Sigmoid colon (tissue), 7 donors: ENCODE measurements around the gene TMEM201. TPM values are rescaled to one million over a fixed set of nuclear protein-coding genes. Genes with fewer than 3 reads are reported as not detected.

ENCODE experiments used
- DNase-seq: peaks from one replicate; pipeline ENCODE4 v3.0.0-alpha.2; 2019
- H3K27ac ChIP-seq, 4 donors: fragments of 200-600 bp; sonication (generic); one replicate each; pipeline ENCODE4 v1.5.1; 2016 to 2019; ENCODE audit warnings: mild to moderate bottlenecking in 1 of 4
- H3K27me3 ChIP-seq, 3 donors: fragments of 200-600 bp; sonication (generic); one replicate each; pipeline ENCODE4 v1.5.1; 2019; ENCODE audit warnings: mild to moderate bottlenecking in 1 of 3
- H3K36me3 ChIP-seq, 4 donors: fragments of 200-600 bp; sonication (generic); one replicate each; pipeline ENCODE4 v1.5.1; 2016 to 2019
- H3K4me1 ChIP-seq, 4 donors: fragments of 200-600 bp; sonication (generic); one replicate each; pipeline ENCODE4 v1.5.1; 2017 to 2019
- H3K4me3 ChIP-seq, 4 donors: fragments of 200-600 bp; sonication (generic); one replicate each; pipeline ENCODE4 v1.5.1; 2017 to 2019; ENCODE audit warnings: mild to moderate bottlenecking in 2 of 4, moderate library complexity in 1 of 4
- H3K9me3 ChIP-seq, 4 donors: fragments of 200-600 bp in 3 of 4; sonication (generic) in 3 of 4; one replicate each; pipeline versions ENCODE4 v1.5.1 to v1.6.1; 2013 to 2019
- EP300 ChIP-seq, 4 donors: sonication (generic); formaldehyde crosslinking; IDR thresholded peaks; one replicate each; pipeline ENCODE4 v1.6.1; 2017; ENCODE audit warnings: antibody characterized with exemption in 4 of 4
- POLR2A ChIP-seq, 2 donors: fragments of 450-650 bp; IDR thresholded peaks; one replicate each; pipeline ENCODE4 v1.6.1; 2016; ENCODE audit warnings: antibody characterized with exemption in 2 of 2, mild to moderate bottlenecking in 2 of 2, moderate library complexity in 2 of 2
- POLR2AphosphoS5 ChIP-seq, 4 donors: sonication (generic); formaldehyde crosslinking; IDR thresholded peaks; one replicate each; pipeline ENCODE4 v1.6.1; 2017; ENCODE audit warnings: antibody characterized with exemption in 4 of 4
- WGBS, 2 donors: extraction: QIAGEN DNeasy Blood & Tissue Kit; methylation state at CpG; one replicate each; pipeline ENCODE4 v1.1.7; 2013; 5-methylcytosine and 5-hydroxymethylcytosine counted together
- intact Hi-C: fragments of 100-400 bp; cut with DNase I; formaldehyde crosslinking; loops from one replicate; pipeline ENCODE4 v1.15.1; 2023
- polyA plus RNA-seq, 3 donors: library from polyadenylated mRNA; stranded (reverse); fragments of 200-250 nt; gene quantifications; one replicate each; pipeline ENCODE4 v1.2.3, GENCODE V29; 2013
- total RNA-seq, 4 donors: library from RNA; depleted of rRNA; stranded (reverse); fragments of >200 nt; gene quantifications; one replicate each; pipeline ENCODE4 v1.1.0, GENCODE V29; 2016
- TF ChIP-seq, protein P1 (sequence below), 4 experiments: fragments of 450-650 bp in 3 of 4; fragments of 200-600 bp in 1 of 4; IDR thresholded peaks; one replicate each; pipeline ENCODE4 v1.5.1; 2016 to 2019; ENCODE audit warnings: antibody characterized with exemption in 4 of 4, mild to moderate bottlenecking in 3 of 4, moderate library complexity in 2 of 4
- donor health status: healthy with polysubstance abuse.
- donor health status: Bipolar disorder and iron deficiency.
- donor health status: healthy.

TMEM201 gene
- total and polyA plus RNA-seq, 7 donors = 0.23 to 7.4 (median 3.6) TPM

DNA sequence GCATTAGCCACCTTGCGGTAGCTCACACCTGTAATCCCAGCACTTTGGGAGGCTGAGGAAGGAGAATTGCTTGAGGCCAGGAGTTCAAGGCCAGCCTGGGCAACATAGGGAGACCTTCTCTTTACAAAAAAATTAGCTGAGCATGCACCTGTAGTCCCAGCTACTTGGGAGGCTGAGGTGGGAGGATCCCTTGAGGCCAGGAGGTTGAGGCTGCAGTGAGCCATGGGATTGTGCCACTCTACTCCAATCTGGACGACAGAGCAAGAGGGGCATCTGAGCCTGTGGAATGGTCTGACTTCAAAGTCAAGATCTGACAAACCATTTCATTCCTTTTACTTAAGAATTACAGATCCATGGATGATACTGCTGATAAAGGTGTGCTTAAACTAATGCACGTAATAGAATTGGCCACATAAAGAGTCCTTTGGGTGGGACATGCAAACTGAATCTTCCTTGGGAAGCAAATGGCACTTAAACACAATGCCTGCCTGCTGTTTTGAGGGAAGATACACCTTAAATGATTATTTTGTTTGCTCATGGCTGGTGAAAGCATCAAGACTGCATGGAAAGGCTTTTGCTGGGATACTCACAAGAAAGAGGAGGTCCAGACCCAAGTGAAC lies 2.5 kb upstream of the TMEM201 start:
- peak; percentile 21 for DNase-seq
- no peaks in the 10 kb centered on the region for H3K27me3 ChIP-seq
- no peaks in the 10 kb centered on the region for H3K9me3 ChIP-seq
- peaks cover 0 to 14% (median 0%) of the 10 kb centered on the region in 4 donors for H3K36me3 ChIP-seq
- no peak overlapping the region for H3K27ac ChIP-seq
- intact Hi-C loops = no loop called here
- WGBS, 2 donors = 91 to 95% methylated on average over 3 of the region's 3 CpGs
- peaks cover 0 to 33% (median 21%) of the 10 kb centered on the region in 4 donors for H3K4me1 ChIP-seq
- TF ChIP-seq, protein P1, sequence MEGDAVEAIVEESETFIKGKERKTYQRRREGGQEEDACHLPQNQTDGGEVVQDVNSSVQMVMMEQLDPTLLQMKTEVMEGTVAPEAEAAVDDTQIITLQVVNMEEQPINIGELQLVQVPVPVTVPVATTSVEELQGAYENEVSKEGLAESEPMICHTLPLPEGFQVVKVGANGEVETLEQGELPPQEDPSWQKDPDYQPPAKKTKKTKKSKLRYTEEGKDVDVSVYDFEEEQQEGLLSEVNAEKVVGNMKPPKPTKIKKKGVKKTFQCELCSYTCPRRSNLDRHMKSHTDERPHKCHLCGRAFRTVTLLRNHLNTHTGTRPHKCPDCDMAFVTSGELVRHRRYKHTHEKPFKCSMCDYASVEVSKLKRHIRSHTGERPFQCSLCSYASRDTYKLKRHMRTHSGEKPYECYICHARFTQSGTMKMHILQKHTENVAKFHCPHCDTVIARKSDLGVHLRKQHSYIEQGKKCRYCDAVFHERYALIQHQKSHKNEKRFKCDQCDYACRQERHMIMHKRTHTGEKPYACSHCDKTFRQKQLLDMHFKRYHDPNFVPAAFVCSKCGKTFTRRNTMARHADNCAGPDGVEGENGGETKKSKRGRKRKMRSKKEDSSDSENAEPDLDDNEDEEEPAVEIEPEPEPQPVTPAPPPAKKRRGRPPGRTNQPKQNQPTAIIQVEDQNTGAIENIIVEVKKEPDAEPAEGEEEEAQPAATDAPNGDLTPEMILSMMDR (IDR thresholded peaks at IDR 0.05) = no peak
- no peak for TF ChIP-seq POLR2A (IDR thresholded peaks at IDR 0.05)
- no peak for TF ChIP-seq EP300 (IDR thresholded peaks at IDR 0.05)
- TF ChIP-seq POLR2AphosphoS5 (IDR thresholded peaks at IDR 0.05) = no peak
- H3K4me3 ChIP-seq = no peak overlapping the region

DNA sequence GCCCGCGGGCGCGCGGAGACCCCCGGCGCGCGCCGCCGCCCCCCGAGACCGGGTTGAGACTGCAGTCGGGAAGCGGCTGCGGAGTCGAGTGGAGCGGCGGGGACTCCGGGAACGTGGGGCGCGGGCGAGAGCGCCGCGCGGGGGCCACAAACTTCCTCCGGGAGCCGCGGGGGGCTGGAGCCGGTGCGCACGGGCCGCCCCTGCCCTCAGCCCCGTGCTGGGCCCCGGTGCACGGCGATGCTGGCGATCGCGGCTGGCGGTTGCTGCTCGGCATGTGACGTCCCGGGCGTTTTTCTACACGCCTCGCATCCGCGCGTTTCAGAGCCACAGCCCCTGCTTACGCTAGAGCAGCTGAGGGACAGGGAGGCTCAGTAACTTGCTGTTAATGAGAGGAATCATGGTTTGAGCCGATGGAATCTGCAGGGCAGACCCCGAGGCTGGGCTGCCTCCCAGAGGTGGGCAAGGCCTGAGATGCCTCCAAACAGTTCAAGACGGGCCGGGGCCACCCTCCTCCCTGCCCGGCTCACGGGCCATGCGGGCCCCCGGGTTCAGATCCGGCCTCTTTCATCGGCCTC lies 520 bp downstream of the TMEM201 start:
- H3K27ac ChIP-seq = peak overlapping the region; percentile 66 to 86 (median 84)
- H3K36me3 ChIP-seq = no peaks in the 10 kb centered on the region
- peaks cover 0 to 47% (median 37%) of the 10 kb centered on the region in 4 donors for H3K4me1 ChIP-seq
- 1% methylated on average over 63 of the region's 63 CpGs for WGBS, 2 donors
- intact Hi-C loops = loop anchor here (2.0 kb wide), 1 partner anchor 50 kb away; the partner anchor contains the start of gene SLC25A33
- TF ChIP-seq, protein P1 (IDR thresholded peaks at IDR 0.05) = no peak
- TF ChIP-seq POLR2A (IDR thresholded peaks at IDR 0.05) = no peak
- TF ChIP-seq POLR2AphosphoS5 (IDR thresholded peaks at IDR 0.05) = no peak
- no peak for TF ChIP-seq EP300 (IDR thresholded peaks at IDR 0.05)
- peak overlapping the region; percentile 34 to 83 (median 78) for H3K4me3 ChIP-seq
- no peaks in the 10 kb centered on the region for H3K27me3 ChIP-seq
- no peaks in the 10 kb centered on the region for H3K9me3 ChIP-seq
- DNase-seq = no peak

DNA sequence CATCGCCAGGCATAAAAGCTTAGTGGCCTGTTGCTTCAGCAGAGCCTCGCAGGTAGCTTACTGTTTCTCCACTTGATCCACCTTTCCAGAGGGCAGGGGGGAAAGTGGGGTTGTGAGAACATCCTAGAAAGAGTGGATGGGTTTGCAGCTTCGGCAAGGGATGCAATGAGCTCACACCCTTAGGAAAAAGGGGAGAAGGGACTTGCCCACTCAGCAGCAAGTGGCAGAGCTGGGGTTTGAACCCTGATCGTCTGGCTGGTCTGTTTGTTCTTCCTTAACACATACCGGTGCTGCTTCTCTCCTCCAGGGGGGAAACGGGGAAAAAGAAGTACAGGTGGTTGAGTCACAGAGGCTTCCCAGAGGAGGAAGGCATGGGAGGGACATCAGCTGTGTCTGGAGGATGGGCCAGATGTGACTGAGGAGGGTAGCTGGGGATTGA lies 1.0 kb downstream of the TMEM201 start:
- Histone ChIP-seq H3K27me3 (no peaks in the 10 kb centered on the region), H3K4me1 (peaks cover 0 to 47% (median 37%) of the 10 kb centered on the region in 4 donors), H3K27ac (peak overlapping the region; percentile 66 to 86 (median 84)), H3K4me3 (peak overlapping the region; percentile 34 to 83 (median 78)), H3K9me3 (no peaks in the 10 kb centered on the region), H3K36me3 (no peaks in the 10 kb centered on the region)
- no peak for TF ChIP-seq POLR2AphosphoS5 (IDR thresholded peaks at IDR 0.05)
- intact Hi-C loops = loop anchor here (2.0 kb wide), 1 partner anchor 51 kb away; the partner anchor contains the start of gene SLC25A33
- DNase-seq = peak; percentile 54
- 6 to 21% methylated on average over 6 of the region's 6 CpGs for WGBS, 2 donors

DNA sequence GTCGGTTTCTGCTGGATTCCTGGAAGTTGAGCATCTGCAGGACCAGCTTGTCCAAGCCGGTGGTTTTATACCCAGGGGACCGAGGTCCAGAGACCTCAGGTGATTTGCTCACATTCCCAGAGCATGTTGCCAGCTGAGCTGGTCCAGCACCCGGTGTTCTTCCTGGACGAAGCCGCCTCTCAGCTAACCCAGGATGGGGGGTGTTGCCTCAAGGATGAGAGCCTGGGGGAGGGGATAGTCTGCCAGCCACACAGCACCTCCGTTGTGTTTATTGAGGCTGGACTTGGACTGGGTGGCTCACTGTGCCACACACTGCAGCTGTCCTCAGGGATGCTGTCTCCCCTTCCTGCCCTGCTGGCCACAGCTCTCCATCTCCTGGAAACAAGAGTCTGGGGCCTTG lies 1.5 kb downstream of the TMEM201 start:
- WGBS, 2 donors = 47 to 74% methylated on average over 7 of the region's 7 CpGs
- no peak for DNase-seq
- intact Hi-C loops = no loop called here
- Histone ChIP-seq H3K27ac (no peak overlapping the region), H3K4me3 (peak overlapping the region in 1 of 4 donors; percentile 83), H3K4me1 (peaks cover 0 to 47% (median 37%) of the 10 kb centered on the region in 4 donors), H3K9me3 (no peaks in the 10 kb centered on the region), H3K27me3 (no peaks in the 10 kb centered on the region), H3K36me3 (no peaks in the 10 kb centered on the region)
- TF ChIP-seq EP300 (IDR thresholded peaks at IDR 0.05) (no peak), POLR2A (IDR thresholded peaks at IDR 0.05) (no peak), POLR2AphosphoS5 (IDR thresholded peaks at IDR 0.05) (no peak)
- TF ChIP-seq, protein P1 (IDR thresholded peaks at IDR 0.05) = no peak

DNA sequence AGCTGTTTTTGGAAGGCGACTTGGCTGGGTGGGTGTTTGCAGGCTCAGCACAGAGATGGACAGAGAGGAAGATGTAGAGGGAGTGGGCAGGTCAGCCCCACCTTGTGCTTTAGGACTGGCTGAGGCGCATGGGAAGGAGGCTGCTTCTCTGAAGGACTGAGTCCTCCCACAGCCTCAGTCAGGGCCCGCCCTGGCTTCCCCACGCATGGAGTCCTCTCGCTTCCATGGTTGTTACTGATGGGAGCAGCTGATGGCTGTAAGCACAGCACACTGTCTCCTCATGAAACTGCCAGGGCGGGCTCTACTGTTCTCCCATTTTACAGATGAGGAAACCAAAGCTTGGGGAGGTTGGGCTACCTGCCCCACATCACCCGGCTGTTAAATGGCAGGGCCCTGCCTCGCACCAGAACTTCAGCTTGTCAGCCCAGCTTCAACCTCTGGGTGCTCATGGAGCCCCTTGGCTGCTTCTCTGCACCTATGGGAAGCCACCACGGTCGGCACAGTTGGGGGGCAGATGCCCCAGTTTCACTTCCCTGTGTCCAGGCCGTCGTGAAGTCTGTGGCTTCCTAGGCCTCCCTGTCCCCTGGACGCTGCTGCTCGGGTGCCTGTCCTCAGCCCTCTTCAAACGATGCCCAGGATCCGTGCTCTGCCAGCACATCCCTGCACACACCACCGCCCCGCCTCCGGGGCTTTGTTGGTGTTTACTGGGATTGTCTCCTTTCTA lies 2.4 kb downstream of the TMEM201 start:
- no peak for DNase-seq
- Histone ChIP-seq H3K9me3 (no peaks in the 10 kb centered on the region), H3K4me1 (peaks cover 0 to 51% (median 39%) of the 10 kb centered on the region in 4 donors), H3K4me3 (no peak overlapping the region), H3K27ac (no peak overlapping the region), H3K27me3 (no peaks in the 10 kb centered on the region), H3K36me3 (no peaks in the 10 kb centered on the region)
- intact Hi-C loops = no loop called here
- TF ChIP-seq, protein P1 (IDR thresholded peaks at IDR 0.05) = no peak
- TF ChIP-seq POLR2AphosphoS5 (IDR thresholded peaks at IDR 0.05) (no peak), EP300 (IDR thresholded peaks at IDR 0.05) (no peak), POLR2A (IDR thresholded peaks at IDR 0.05) (no peak)
- 82 to 90% methylated on average over 19 of the region's 19 CpGs for WGBS, 2 donors
